Lower lobe of right lung (tissue), 2 donors: ENCODE results near the gene SMAD6. TPM values are rescaled to one million over a fixed set of nuclear protein-coding genes. Genes with fewer than 3 reads are reported as not detected.

Source experiments
- ATAC-seq, 2 donors: fragments of 200-7000 bp; cut with Tn5 transposase; one replicate each; pipeline ENCODE4 v1.9.1; 2020 to 2022; ENCODE audit warnings: mild to moderate bottlenecking in 2 of 2, moderate library complexity in 2 of 2
- DNase-seq: peaks from one replicate; pipeline ENCODE4 v3.0.0-alpha.2; 2020
- H3K27ac ChIP-seq: fragments of 200-600 bp; one replicate; pipeline ENCODE4 v1.8.0; 2022
- H3K27me3 ChIP-seq: fragments of 200-600 bp; one replicate; pipeline ENCODE4 v1.8.0; 2022; ENCODE audit warnings: low read depth
- H3K36me3 ChIP-seq: fragments of 200-600 bp; one replicate; pipeline ENCODE4 v1.8.0; 2022; ENCODE audit warnings: mild to moderate bottlenecking
- H3K4me1 ChIP-seq: fragments of 200-600 bp; one replicate; pipeline ENCODE4 v1.8.0; 2022
- H3K4me3 ChIP-seq: fragments of 200-600 bp; one replicate; pipeline ENCODE4 v1.8.0; 2022; ENCODE audit warnings: mild to moderate bottlenecking
- H3K9me3 ChIP-seq: fragments of 200-600 bp; one replicate; pipeline ENCODE4 v1.8.0; 2022
- intact Hi-C: fragments of 100-400 bp; cut with DNase I; formaldehyde crosslinking; loops from one replicate; pipeline ENCODE4 v1.11.0; 2022
- total RNA-seq: library from RNA; stranded (reverse); fragmentation: NEBNext Ultra II Directional; extraction: Animal tissue kit (Norgen Biotek cat#: 25700); gene quantifications from one replicate; pipeline ENCODE4 v1.2.1, GENCODE V29; 2021
- TF ChIP-seq, protein P1 (sequence below): fragments of 200-600 bp; IDR thresholded peaks from one replicate; pipeline ENCODE4 v1.8.0; 2022; ENCODE audit warnings: antibody characterized with exemption, mild to moderate bottlenecking
- donor health status: DM: no; HTN: yes; CAD: no; lungs with severe emphysema.

Gene SMAD6
- total RNA-seq, 1 donor from 2014 or later, result 159 TPM

DNA sequence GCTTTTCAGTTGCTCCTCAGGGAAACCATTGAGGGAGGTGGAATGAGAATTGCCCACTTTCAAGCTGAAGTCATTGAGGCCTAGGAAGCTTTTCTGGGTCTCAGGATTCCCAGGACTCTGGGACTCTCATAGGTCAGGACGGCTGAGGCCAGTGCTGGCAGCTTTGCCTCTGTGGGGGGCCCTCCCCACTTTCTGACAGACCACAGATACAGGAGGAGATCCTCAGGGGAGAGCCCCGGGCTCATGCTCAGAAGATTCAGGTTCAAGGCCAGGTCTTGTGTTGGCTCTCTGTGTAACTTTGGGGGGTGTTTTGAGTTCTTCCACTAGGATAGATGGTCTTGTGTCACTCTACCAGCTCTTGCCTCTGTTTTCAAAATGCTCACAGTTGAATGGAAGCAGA, 50.0 kb downstream of the SMAD6 start:
- Histone ChIP-seq H3K4me1 (peaks cover 92% of the 10 kb centered on the region), H3K27me3 (no peaks in the 10 kb centered on the region)

DNA sequence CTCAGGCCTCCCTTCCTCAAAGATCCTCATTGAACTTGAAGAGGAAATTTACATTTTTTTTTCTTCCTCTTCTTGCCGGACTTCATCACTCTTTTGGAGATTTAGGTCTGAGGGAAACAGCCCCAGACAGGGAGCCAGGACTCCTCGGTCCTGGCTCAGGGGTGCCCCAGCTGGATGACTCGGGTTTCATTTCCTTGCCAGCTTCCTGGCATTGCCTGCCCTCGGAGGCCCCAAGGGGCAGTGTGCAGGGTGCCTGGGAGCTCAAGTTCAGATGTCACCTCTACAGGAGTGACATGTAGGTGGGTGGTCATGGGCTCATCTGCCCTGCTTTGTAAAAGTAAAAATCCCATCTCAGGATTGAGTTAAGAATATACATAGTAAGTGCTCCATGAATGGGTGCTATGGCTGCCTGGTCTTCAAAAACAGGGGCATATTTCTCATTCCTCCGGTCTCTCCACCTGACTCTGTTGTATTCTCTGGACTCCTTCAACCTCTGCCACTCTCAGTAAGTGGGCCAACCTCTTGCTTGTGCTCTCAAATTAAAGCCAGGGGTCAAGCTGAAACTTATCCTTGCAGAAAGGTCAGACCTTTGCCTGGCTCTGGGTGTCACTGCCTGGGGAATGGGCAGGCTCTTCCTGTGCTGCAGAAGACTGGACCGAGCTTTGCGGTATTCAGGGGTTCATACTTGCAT, 51.8 kb downstream of the SMAD6 start:
- no peak overlapping the region for H3K4me3 ChIP-seq
- ATAC-seq, result peak; percentile 11 to 44
- TF ChIP-seq, protein P1, sequence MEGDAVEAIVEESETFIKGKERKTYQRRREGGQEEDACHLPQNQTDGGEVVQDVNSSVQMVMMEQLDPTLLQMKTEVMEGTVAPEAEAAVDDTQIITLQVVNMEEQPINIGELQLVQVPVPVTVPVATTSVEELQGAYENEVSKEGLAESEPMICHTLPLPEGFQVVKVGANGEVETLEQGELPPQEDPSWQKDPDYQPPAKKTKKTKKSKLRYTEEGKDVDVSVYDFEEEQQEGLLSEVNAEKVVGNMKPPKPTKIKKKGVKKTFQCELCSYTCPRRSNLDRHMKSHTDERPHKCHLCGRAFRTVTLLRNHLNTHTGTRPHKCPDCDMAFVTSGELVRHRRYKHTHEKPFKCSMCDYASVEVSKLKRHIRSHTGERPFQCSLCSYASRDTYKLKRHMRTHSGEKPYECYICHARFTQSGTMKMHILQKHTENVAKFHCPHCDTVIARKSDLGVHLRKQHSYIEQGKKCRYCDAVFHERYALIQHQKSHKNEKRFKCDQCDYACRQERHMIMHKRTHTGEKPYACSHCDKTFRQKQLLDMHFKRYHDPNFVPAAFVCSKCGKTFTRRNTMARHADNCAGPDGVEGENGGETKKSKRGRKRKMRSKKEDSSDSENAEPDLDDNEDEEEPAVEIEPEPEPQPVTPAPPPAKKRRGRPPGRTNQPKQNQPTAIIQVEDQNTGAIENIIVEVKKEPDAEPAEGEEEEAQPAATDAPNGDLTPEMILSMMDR, result no peak
- no peak overlapping the region for H3K27ac ChIP-seq
- H3K36me3 ChIP-seq, result peaks cover 5% of the 10 kb centered on the region
- DNase-seq, result no peak
- peaks cover 91% of the 10 kb centered on the region for H3K4me1 ChIP-seq
- H3K9me3 ChIP-seq, result peaks cover 7% of the 10 kb centered on the region
- intact Hi-C loops, result no loop called here
- no peaks in the 10 kb centered on the region for H3K27me3 ChIP-seq

More for the DNA sequence above, 50.0 kb downstream of the SMAD6 start:
- ATAC-seq (no peak), DNase-seq (no peak)
- Histone ChIP-seq H3K4me3 (no peak overlapping the region), H3K36me3 (peaks cover 5% of the 10 kb centered on the region), H3K9me3 (peaks cover 7% of the 10 kb centered on the region), H3K27ac (no peak overlapping the region)
- TF ChIP-seq, protein P1, result no peak
- intact Hi-C loops, result no loop called here

DNA sequence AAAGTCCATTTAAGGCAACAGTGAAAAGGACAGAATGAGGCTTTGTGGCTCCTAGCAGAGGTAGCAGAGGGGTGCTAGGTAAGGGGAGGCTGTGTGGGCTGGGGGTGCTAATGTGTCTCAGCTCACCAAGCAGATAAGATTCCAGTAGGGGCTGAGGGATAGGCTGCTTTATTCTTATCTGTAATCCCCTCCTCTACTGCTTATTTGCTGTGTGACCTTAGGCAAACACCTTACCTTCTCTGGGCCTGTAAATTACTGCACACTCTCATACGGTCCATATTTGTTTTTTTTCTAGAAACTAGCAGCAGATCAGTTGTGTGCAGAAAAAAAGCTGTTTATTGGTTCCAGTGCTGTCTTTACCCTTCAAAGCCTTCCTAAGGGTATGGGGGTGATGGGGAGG, 52.8 kb downstream of the SMAD6 start:
- intact Hi-C loops, result no loop called here
- Histone ChIP-seq H3K36me3 (peaks cover 5% of the 10 kb centered on the region), H3K9me3 (peaks cover 7% of the 10 kb centered on the region), H3K27me3 (no peaks in the 10 kb centered on the region), H3K27ac (no peak overlapping the region), H3K4me1 (peaks cover 92% of the 10 kb centered on the region), H3K4me3 (no peak overlapping the region)
- ATAC-seq (no peak), DNase-seq (no peak)
- TF ChIP-seq, protein P1, result no peak

DNA sequence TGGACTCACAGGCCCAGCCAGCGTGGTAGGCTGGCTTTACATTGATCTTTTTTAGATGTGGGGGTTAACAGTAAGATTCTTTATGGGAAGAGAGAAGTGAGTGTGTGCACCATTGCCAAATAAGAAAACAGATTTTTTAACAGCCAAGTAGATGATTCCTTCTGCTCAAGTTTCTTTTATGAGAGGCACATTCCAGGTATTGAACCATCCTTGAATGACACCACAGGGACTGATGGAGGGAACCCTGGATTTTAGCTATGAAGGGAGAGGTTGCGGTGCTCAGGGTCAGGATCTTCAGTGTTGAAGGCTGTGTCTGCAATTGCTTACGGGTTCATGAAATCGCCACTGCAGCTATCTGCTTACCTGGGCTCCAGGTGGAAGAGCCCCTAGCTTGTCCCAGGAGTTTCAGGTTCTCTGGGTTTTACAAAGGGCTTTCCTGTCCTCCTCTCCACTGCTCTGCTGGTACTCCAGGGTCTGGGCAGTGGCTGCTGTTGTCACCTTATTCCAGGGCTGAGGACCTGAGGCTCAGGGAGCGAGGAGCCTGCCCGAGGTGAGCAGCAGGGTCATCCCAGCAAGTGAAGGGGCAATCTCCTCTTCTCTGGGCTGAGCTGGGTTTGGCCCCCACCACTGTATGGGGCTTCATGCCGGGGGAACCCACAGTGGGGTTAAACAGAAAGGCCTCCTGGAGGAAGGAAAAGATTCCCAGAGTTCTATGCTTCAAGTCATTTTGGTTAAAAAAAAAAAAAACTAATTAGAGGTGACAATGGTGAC, 53.4 kb downstream of the SMAD6 start:
- Histone ChIP-seq H3K36me3 (peaks cover 5% of the 10 kb centered on the region), H3K4me1 (peaks cover 92% of the 10 kb centered on the region), H3K27me3 (no peaks in the 10 kb centered on the region), H3K27ac (no peak overlapping the region), H3K4me3 (no peak overlapping the region), H3K9me3 (peaks cover 7% of the 10 kb centered on the region)
- intact Hi-C loops, result no loop called here
- ATAC-seq (no peak), DNase-seq (no peak)
- TF ChIP-seq, protein P1, result no peak

DNA sequence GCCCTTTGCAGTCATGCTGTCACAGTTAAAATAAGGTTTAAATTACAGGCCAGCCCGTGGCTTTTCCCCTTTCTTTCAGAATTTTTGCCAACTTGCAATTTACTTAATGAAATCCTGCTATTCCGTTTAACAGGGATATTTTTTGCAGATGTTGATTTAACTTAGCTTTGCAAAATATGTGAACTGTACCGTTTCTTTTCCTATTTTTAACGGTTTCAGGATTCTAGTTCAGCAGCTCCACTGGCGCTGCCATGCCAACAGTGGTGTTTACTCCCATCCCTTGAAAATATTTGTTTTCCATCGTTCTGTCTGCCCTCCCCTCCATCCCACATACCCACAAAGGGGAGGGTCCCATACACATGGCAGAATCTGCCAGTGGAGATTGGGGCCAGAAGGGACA, 54.3 kb downstream of the SMAD6 start:
- TF ChIP-seq, protein P1, result no peak
- Histone ChIP-seq H3K27ac (peak overlapping the region; percentile 36), H3K36me3 (peaks cover 5% of the 10 kb centered on the region), H3K9me3 (peaks cover 7% of the 10 kb centered on the region), H3K4me1 (peaks cover 94% of the 10 kb centered on the region), H3K4me3 (no peak overlapping the region), H3K27me3 (no peaks in the 10 kb centered on the region)
- ATAC-seq, result no peak
- intact Hi-C loops, result no loop called here
- DNase-seq, result no peak
